Globus pallidus (tissue), 1 donor: ENCODE data around the gene DCTN5.

Source experiments
- DNase-seq: peaks from one replicate; pipeline ENCODE4 v3.0.0-alpha.2; 2015; ENCODE audit warnings: low spot score

DCTN5 gene

DNA sequence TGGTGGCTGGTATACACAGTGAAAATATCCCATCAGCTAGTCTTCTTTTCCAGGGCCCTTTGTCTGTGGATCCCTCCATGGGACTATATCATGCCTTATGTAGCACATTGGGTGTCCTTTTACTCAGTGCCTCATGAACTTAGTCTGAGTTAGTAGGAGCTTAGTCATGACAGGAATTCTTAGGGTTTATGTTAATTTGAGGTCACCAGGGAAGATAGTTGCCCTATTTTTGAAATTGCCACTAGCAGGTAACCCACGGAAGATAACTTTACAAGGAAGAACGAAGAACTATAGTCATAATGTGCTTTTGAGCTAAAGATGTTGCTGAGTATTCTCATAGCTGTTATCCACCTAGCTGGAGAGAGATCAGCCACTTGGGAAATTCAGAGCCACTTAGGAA, 22.7 kb downstream of the DCTN5 start:
- no peak for DNase-seq

DNA sequence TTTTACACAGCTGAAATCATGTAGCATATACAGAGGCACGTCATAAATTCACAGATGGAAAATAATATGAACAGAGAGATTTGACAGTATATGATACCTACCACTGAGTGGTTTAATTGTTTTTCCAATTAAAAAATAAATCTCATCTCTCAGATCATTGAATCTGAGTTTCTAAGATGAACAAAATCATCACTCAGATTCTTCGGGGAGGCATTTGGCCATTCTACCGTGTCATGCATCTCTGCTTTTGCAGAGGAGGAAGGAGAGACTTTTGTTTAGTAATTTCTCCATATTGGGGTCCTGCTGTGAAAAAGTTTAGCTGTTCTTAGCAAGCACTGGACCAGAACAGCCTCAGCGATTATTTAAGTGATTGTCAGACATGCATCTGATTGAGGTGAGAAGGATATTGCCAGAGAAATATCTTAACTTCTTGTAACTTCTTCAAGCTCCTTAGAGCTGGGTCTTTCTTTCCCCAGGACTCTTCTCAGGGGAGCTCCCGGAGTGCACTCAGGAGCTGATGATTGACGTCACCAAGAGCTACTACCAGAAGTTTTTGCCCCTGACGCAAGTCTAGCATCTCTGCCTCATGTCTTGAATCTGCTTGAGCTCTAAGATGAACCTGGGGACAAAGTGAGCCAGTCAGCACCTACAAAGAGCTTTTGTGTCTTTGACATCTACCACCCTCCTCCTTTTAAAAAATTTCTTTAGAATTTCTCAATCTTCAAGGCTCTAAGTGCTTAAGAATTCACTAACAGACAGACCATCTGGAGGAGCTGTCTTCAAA, 25.5 kb downstream of the DCTN5 start:
- DNase-seq, result no peak

- no peak for DNase-seq
Observed at GRCh38 chr16:23667355-23667659, 26.0 kb downstream of the DCTN5 start.

- no peak for DNase-seq
Observed at GRCh38 chr16:23668225-23668624, 27.0 kb downstream of the DCTN5 start.

- DNase-seq, result no peak
Observed at GRCh38 chr16:23668873-23669272, 27.6 kb downstream of the DCTN5 start.

- peak; percentile 29 for DNase-seq
Observed at GRCh38 chr16:23670137-23670776, 29.0 kb downstream of the DCTN5 start.

DNA sequence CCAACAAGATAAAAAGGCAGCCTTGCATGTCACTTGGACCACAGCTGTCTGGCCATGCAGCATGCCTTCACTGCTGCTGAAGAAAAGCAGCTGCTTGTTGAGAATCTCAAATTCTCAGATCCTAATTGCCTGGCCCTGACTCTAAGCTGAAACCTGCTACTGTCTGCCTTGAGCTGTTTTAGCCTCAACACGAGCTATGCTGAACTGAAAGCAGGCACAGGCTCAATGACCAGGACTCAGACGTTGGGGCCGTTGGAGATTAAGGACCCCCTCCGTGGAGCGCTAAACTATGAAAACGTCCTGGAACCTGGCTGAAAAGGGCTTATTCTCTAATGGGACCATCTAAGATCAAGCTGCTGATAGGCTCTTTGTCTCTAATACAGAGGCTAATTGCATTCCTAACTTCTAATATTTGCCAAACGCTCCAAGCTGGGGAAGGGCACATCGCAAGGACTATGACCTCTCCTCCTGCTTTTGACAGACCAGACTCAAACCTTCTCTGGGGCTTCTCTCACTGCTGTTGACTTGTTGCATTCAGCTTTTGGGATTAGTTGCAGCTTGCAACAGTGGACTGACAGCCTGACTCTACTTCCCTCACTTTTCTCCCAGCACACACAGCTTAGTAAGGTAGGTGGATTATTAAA, 32.8 kb downstream of the DCTN5 start:
- no peak for DNase-seq

DNA sequence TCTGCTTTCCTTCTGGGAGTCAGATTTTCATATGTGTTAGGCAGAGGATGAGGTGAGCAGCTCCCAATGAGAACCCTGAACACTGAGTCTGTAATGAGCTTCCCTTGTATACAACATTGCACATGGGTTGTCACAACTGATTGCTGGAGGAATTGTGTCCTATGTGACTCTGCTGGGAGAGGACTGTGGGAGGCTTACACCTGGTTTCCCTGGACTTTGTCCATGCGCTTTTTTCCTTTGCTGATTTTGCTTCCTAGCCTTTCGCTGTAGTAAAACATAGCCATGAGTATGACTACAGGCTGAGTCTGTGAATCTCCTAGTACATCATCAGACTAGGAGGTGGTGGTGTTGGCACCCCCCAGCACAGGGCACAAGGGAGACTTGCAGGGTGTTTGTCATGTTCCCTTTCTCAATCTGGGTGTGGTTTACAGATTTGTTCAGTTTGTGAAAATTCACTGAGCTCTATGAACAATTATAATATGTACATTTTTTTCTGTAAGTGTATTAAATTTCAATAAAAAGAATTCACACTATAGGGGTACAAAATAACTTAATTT, 35.7 kb downstream of the DCTN5 start:
- DNase-seq, result no peak

- DNase-seq, result peak; percentile 40
Observed at GRCh38 chr16:23678430-23679273, 37.4 kb downstream of the DCTN5 start, which contains the start of gene PLK1. Gene PLK1, plus strand, starts transcription at chr16:23678889. Its CDS starts 44 bp downstream, at chr16:23678933.

DNA sequence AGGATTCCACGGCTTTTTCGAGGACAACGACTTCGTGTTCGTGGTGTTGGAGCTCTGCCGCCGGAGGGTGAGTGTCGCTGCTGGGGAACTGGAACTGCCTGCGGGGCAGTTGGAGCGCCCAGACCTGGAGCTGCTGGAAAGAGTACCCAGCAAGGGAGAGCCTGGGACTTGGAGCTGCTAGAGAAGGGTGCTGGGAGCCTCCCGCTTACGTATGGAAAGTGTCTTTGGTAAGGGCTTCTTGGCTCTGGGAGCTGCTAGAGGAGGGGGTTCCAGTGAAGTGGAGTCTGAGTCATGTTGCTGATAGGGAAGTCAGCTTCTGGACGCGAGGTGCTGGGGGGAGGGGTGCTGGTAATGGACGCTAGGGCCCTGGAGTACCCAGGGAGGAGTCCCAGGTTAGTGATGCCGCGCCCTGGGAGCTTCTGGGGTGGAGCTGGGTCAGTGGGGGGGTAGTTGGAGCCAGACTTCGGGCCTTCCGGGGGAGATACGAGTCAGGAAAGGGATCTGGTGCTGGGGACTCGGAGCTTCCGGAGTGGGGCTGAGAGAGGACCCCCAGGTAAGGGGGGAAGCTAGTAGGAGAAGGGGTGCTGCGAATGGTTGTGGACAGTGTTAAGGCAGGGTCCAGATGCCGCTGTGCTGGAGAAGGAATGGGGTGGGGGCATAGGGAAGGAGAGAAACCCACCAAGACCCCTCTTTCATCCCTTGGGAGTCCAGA, 38.2 kb downstream of the DCTN5 start:
- no peak for DNase-seq

DNA sequence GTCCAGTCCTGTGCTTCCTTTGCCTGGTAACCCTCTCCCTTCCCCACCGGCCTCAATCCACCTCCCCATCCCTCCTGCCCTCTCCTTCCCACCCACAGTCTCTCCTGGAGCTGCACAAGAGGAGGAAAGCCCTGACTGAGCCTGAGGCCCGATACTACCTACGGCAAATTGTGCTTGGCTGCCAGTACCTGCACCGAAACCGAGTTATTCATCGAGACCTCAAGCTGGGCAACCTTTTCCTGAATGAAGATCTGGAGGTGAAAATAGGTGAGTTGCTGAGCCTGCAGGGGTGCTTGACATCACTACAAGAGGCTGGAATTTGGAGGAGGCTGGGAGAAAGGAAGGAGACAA, 38.7 kb downstream of the DCTN5 start:
- no peak for DNase-seq

- no peak for DNase-seq
Observed at GRCh38 chr16:23682181-23682580, 40.9 kb downstream of the DCTN5 start.

DNA sequence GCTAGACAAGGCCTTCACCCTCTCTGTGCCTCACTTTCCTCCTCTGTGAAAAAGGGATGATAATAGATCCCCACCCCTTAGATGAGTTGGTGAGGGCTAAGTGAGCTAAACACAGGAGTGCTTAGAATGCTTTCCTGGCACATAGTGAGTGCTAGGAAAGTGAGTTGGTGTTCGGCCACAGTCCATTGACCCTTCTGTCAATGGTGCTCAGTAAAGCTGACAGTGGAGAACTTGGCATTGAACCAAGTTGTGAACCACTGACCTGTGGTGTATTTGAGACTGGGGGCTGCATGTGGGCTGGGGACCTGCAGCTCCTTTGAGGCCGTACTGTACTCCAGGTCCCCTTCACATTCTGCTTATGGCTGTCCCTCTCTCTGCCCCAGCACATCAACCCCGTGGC, 42.2 kb downstream of the DCTN5 start:
- DNase-seq, result no peak

DNA sequence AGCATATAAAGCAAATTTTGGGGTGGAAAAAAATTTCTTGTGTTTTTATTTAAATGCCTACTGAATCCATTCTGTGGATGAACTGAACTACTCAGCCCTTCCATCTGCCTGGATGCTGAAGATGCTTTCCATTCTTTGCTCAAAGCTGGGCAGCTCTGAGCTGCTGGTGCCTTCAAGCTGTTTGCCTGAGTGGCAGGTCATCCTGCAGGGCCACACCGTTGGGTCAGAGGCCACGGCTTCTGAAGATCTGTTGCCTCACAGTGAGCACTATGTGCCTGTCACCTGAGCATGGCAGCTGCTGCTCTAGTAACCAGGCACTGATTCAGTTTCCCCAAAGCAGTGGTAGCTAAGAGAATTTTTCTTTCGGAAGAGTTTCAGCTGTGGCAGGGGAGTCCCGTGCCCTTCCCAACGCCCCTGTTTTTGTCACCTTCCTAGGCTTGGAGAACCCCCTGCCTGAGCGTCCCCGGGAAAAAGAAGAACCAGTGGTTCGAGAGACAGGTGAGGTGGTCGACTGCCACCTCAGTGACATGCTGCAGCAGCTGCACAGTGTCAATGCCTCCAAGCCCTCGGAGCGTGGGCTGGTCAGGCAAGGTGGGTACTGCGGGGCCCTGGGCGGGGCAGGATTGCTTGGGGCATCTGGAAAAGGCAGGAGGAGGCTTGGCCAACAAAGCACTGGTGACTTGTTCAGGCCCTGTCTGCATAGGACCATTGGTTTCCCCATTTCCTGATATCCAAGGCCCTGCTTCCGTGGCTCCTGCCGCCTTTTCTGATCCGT, 46.0 kb downstream of the DCTN5 start:
- no peak for DNase-seq

GRCh38 chr16:23689442-23690187, 48.3 kb downstream of the DCTN5 start:
- no peak for DNase-seq

- DNase-seq, result no peak
Observed at GRCh38 chr16:23690771-23691482, 49.7 kb downstream of the DCTN5 start.

DNA sequence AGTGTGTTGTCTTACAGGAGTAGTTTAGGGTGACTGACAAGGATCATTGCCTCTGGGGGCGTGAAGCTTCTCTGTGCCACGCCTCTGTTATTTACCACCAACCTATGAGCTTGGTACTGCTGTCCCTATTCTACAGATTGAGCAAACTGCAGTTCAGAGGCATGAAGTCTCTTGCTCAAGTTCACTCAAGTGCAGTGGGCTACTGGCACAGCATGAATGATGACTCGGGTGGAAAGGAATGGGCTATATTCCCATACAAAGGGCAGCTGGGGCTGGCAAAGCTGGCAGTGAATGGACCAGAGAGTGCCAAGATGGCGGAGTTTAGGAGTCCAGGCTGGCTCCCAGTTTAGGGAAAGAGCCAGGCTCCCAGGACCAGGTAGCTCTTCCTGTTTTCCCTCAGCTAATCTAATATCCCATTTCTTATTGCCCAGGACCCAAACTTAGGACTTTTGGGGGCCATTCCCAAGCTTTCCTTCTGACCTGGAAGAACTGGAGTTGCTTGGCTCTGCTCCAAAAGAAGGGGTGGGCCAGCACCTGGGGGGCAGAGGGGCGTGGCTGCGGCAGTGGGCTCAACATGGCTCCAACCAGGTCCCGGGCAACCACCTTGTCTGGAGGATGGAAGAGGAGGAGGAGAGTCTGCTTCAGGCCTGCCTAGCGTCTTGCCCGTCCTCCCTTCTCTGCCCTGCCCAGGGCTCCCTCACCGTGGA, 50.4 kb downstream of the DCTN5 start:
- DNase-seq, result no peak

DNA sequence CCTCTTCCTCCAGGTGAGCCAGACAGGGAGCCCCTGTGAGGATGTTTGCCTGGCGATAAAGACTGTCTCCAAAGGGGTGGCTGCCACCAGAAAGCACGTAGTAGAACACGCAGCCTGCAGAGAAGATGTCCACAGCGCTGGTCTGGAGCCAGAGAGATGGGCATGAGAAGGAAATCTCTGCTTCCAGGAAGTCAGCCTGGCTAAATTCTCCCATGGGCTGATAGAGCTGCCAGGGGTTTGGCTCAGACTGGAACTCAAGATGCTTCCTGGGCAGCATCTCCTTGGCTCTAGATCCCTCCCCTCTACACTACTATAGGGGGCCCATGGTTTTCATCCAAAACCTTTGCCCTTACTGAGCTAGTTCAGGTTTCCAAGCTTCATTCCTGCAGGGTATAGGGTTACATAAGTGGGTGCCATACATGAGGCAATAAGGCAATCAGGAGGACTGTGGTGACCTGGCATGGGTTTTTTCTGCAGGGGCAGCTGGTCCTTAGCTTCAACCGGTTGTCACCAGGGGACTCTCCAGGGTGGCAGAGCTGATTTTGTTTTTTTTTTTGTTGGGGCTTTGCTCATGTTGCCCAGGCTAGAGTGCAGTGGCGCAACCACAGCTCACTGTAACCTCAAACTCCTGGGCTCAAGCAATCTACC, 51.0 kb downstream of the DCTN5 start:
- no peak for DNase-seq
